Spleen (tissue), 11 donors: ENCODE data around the gene JAZF1. TPM values are rescaled to one million over a fixed set of nuclear protein-coding genes. Genes with fewer than 3 reads are reported as not detected.

Experiments used
- DNase-seq: peaks from one replicate; pipeline ENCODE4 v3.0.0-alpha.2; 2020
- H3K27ac ChIP-seq, 8 donors: fragments of 200-600 bp; sonication (generic) in 7 of 8; 1 replicate in 4 of 8; 2 replicates in 4 of 8; pipeline versions ENCODE4 v1.5.0 to v1.8.0; 2016 to 2021; ENCODE audit warnings: inconsistent platforms in 4 of 8, mild to moderate bottlenecking in 4 of 8, moderate library complexity in 1 of 8
- H3K27me3 ChIP-seq, 7 donors: fragments of 200-600 bp; sonication (generic) in 6 of 7; replicated peaks in 1 of 7; 1 replicate in 4 of 7; 2 replicates in 3 of 7; pipeline versions ENCODE4 v1.5.0 to v1.8.0; 2016 to 2021; ENCODE audit warnings: inconsistent platforms in 3 of 7, mild to moderate bottlenecking in 1 of 7
- H3K36me3 ChIP-seq, 6 donors: fragments of 200-600 bp; sonication (generic) in 5 of 6; 1 replicate in 4 of 6; 2 replicates in 2 of 6; pipeline versions ENCODE4 v1.5.0 to v1.8.0; 2016 to 2021; ENCODE audit warnings: inconsistent platforms in 2 of 6
- H3K4me1 ChIP-seq, 6 donors: fragments of 200-600 bp; sonication (generic) in 5 of 6; 1 replicate in 3 of 6; 2 replicates in 3 of 6; pipeline versions ENCODE4 v1.5.0 to v1.8.0; 2016 to 2021; ENCODE audit warnings: inconsistent platforms in 3 of 6
- H3K4me3 ChIP-seq, 8 donors: fragments of 200-600 bp; sonication (generic) in 7 of 8; 1 replicate in 4 of 8; 2 replicates in 4 of 8; pipeline versions ENCODE4 v1.5.0 to v1.8.0; 2016 to 2021; ENCODE audit warnings: inconsistent platforms in 4 of 8, mild to moderate bottlenecking in 4 of 8, moderate library complexity in 2 of 8
- H3K9me3 ChIP-seq, 8 donors: fragments of 200-600 bp; sonication (generic) in 7 of 8; 1 replicate in 4 of 8; 2 replicates in 4 of 8; pipeline versions ENCODE4 v1.5.0 to v1.8.0; 2016 to 2021; ENCODE audit warnings: inconsistent platforms in 4 of 8
- POLR2A ChIP-seq, 3 donors: fragments of 450-650 bp; IDR thresholded peaks; one replicate each; pipeline ENCODE4 v1.5.1; 2017; ENCODE audit warnings: antibody characterized with exemption in 3 of 3, mild to moderate bottlenecking in 1 of 3
- POLR2AphosphoS5 ChIP-seq, 3 donors: sonication (generic); formaldehyde crosslinking; IDR thresholded peaks; one replicate each; pipeline ENCODE4 v1.5.1; 2017; ENCODE audit warnings: antibody characterized with exemption in 3 of 3
- whole genome bisulfite sequencing, 5 donors: extraction: QIAGEN DNeasy Blood & Tissue Kit in 3 of 5; methylation state at CpG; one replicate each; pipeline versions ENCODE4 v1.1.5 to v1.1.7; 2013 to 2018; 5-methylcytosine and 5-hydroxymethylcytosine counted together
- intact Hi-C: fragments of 100-400 bp; cut with DNase I; formaldehyde crosslinking; loops from one replicate; pipeline ENCODE4 v1.15.0; 2023; ENCODE audit warnings: low total_unique reads
- polyA plus RNA-seq, 3 donors: library from polyadenylated mRNA; stranded (reverse); fragments of 200-250 nt; gene quantifications; one replicate each; pipeline ENCODE4 v1.2.1, GENCODE V29; 2013
- small RNA-seq, 4 donors: library from RNA; depleted of rRNA; stranded (forward); fragments of <200 nt; gene quantifications; one replicate each; pipeline ENCODE3, GENCODE V24; 2016
- total RNA-seq, 7 donors: library from RNA; depleted of rRNA in 3 of 7; stranded (reverse); fragments of >200 nt in 3 of 7; fragmentation: NEBNext Ultra II Directional in 4 of 7; extraction: Animal tissue kit (Norgen Biotek cat#: 25700) in 4 of 7; gene quantifications; one replicate each; pipeline versions ENCODE4 v1.1.0 to v1.2.1, GENCODE V29; 2016 to 2021
- TF ChIP-seq, protein P1 (sequence below), 11 experiments: fragments of 200-600 bp in 7 of 11; fragments of 450-650 bp in 4 of 11; sonication (generic) in 4 of 11; IDR thresholded peaks in 8 of 11; conservative IDR thresholded peaks in 3 of 11; 1 replicate in 7 of 11; 2 replicates in 4 of 11; pipeline versions ENCODE4 v1.4.0 to v1.8.0; 2016 to 2021; ENCODE audit warnings: antibody characterized with exemption in 11 of 11, inconsistent platforms in 4 of 11, mild to moderate bottlenecking in 1 of 11
- donor health status: healthy with polysubstance abuse.
- donor health status: DM: no; HTN: no; CAD: no; lungs with moderate emphysema.
- donor health status: DM: no; HTN: no; CAD: no.
- donor health status: Bipolar disorder and iron deficiency.
- donor health status: healthy.
- donor health status: DM: no; HTN: no; CAD: no.
- donor health status: DM: yes; HTN: yes; CAD: no.

JAZF1 gene
- total and polyA plus RNA-seq, 10 donors = 13.5 to 33.8 (median 24.7) TPM

DNA sequence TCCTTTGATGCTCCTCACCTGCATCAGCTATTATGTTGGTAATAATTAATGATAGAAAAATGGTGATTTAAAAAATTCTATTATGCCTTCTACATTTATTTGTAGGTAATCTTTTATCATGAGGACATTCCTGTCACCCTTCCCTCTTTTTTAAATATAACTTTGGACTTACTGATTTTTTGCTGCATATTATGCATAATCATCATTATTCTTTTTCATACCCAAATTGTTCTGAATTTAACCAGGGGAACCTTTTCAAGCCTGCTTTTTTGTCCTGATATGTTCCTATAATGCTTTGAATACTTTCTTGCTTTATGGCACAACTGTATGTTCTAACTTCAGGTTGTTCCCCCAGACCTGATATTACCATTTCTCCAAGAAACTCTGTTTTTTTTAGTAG lies 392.2 kb downstream of the JAZF1 start:
- TF ChIP-seq, protein P1, sequence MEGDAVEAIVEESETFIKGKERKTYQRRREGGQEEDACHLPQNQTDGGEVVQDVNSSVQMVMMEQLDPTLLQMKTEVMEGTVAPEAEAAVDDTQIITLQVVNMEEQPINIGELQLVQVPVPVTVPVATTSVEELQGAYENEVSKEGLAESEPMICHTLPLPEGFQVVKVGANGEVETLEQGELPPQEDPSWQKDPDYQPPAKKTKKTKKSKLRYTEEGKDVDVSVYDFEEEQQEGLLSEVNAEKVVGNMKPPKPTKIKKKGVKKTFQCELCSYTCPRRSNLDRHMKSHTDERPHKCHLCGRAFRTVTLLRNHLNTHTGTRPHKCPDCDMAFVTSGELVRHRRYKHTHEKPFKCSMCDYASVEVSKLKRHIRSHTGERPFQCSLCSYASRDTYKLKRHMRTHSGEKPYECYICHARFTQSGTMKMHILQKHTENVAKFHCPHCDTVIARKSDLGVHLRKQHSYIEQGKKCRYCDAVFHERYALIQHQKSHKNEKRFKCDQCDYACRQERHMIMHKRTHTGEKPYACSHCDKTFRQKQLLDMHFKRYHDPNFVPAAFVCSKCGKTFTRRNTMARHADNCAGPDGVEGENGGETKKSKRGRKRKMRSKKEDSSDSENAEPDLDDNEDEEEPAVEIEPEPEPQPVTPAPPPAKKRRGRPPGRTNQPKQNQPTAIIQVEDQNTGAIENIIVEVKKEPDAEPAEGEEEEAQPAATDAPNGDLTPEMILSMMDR (IDR thresholded peaks at IDR 0.05 in 8 of 11, conservative IDR thresholded peaks at IDR 0.05 in 3 of 11) = no peak
- no peak for TF ChIP-seq POLR2AphosphoS5 (IDR thresholded peaks at IDR 0.05)
- TF ChIP-seq POLR2A (IDR thresholded peaks at IDR 0.05) = no peak
- DNase-seq = no peak
- H3K27ac ChIP-seq = no peak overlapping the region
- intact Hi-C loops = loop anchor here (10.0 kb wide), 1 partner anchor 594 kb away; no protein-coding TSS in a partner anchor
- H3K36me3 ChIP-seq = peaks cover 0 to 85% (median 52%) of the 10 kb centered on the region in 6 donors
- H3K4me1 ChIP-seq = peaks cover 0 to 9% (median 0%) of the 10 kb centered on the region in 6 donors
- H3K27me3 ChIP-seq = no peaks in the 10 kb centered on the region
- H3K4me3 ChIP-seq = no peak overlapping the region
- H3K9me3 ChIP-seq = no peaks in the 10 kb centered on the region

GRCh38 chr7:27784399-27785053 lies 396.1 kb downstream of the JAZF1 start:
- Histone ChIP-seq H3K4me1 (peaks cover 0 to 9% (median 3%) of the 10 kb centered on the region in 6 donors), H3K9me3 (no peaks in the 10 kb centered on the region), H3K4me3 (no peak overlapping the region), H3K27me3 (no peaks in the 10 kb centered on the region), H3K27ac (no peak overlapping the region), H3K36me3 (peaks cover 0 to 58% (median 39%) of the 10 kb centered on the region in 6 donors)
- 50 to 60% (median 54%) methylated on average over 6 of the region's 6 CpGs for WGBS, 5 donors
- TF ChIP-seq, protein P1 (IDR thresholded peaks at IDR 0.05 in 8 of 11, conservative IDR thresholded peaks at IDR 0.05 in 3 of 11) = peak in 10 of 11 experiments; percentile 23 to 62 (median 51)
- TF ChIP-seq POLR2A (IDR thresholded peaks at IDR 0.05) = no peak
- no peak for DNase-seq
- intact Hi-C loops = loop anchor here (10.0 kb wide), 1 partner anchor 590 kb away; no protein-coding TSS in a partner anchor

- Histone ChIP-seq H3K9me3 (no peaks in the 10 kb centered on the region), H3K27ac (no peak overlapping the region), H3K4me3 (no peak overlapping the region), H3K27me3 (no peaks in the 10 kb centered on the region), H3K36me3 (peaks cover 0 to 56% (median 28%) of the 10 kb centered on the region in 6 donors), H3K4me1 (peaks cover 0 to 9% (median 3%) of the 10 kb centered on the region in 6 donors)
- no peak for DNase-seq
- 70 to 85% (median 82%) methylated on average over 2 of the region's 2 CpGs for WGBS, 5 donors
- intact Hi-C loops = loop anchor here (10.0 kb wide), 1 partner anchor 588 kb away; no protein-coding TSS in a partner anchor
- no peak for TF ChIP-seq POLR2A (IDR thresholded peaks at IDR 0.05)
These were observed 397.7 kb downstream of the JAZF1 start for GRCh38 chr7:27782849-27783248.

- 79 to 93% (median 87%) methylated on average over 2 of the region's 2 CpGs for WGBS, 5 donors
- Histone ChIP-seq H3K9me3 (no peaks in the 10 kb centered on the region), H3K27ac (no peak overlapping the region), H3K27me3 (no peaks in the 10 kb centered on the region), H3K4me3 (no peak overlapping the region), H3K4me1 (peaks cover 0 to 9% (median 3%) of the 10 kb centered on the region in 6 donors), H3K36me3 (peaks cover 0 to 41% (median 14%) of the 10 kb centered on the region in 6 donors)
- no peak for DNase-seq
- TF ChIP-seq, protein P1 (IDR thresholded peaks at IDR 0.05 in 8 of 11, conservative IDR thresholded peaks at IDR 0.05 in 3 of 11) = no peak
- no peak for TF ChIP-seq POLR2AphosphoS5 (IDR thresholded peaks at IDR 0.05)
- no peak for TF ChIP-seq POLR2A (IDR thresholded peaks at IDR 0.05)
- intact Hi-C loops = loop anchor here (10.0 kb wide), 1 partner anchor 586 kb away; no protein-coding TSS in a partner anchor
These were observed 399.4 kb downstream of the JAZF1 start for GRCh38 chr7:27781188-27781587.

Small RNAs within 50 kb of the gene (small RNA-seq; reads per million reads assigned to genes)
- gene RNU6-979P = 0 reads per million in 4 donors

Other genes with a start within 250 kb of the JAZF1 start
- gene CREB5, start 231.7 kb upstream of the JAZF1 start, total RNA-seq = 10 to 100 TPM; 20.7 to 56.8 (median 28.8) TPM
- gene CREB5, start 231.7 kb upstream of the JAZF1 start, polyA plus RNA-seq = 1 to 10 TPM in 2 of 3 donors, under 1 TPM in 1; 0.88 to 4.1 (median 2.0) TPM